Neural progenitor cell (in vitro differentiated cells): Measurements from ENCODE around the gene MN1. TPM values are rescaled to one million over a fixed set of nuclear protein-coding genes. Genes with fewer than 3 reads are reported as not detected.

Experiments used
- DNase-seq: peaks from one replicate; pipeline ENCODE4 v3.0.0-alpha.2; 2016; ENCODE audit warnings: low spot score
- H2AFZ ChIP-seq: fragments of 200-600 bp; sonication (generic); replicated peaks from 2 replicates; pipeline ENCODE4 v1.6.1; 2016; ENCODE audit warnings: antibody characterized with exemption
- H3F3A ChIP-seq: fragments of 200-600 bp; sonication (generic); 2 replicates; pipeline ENCODE4 v1.6.1; 2016; ENCODE audit warnings: antibody characterized with exemption, low read depth
- H3K27ac ChIP-seq: fragments of 200-600 bp; sonication (generic); 2 replicates; pipeline ENCODE4 v1.5.1; 2016; ENCODE audit warnings: mild to moderate bottlenecking
- H3K27me3 ChIP-seq: fragments of 200-600 bp; sonication (generic); 2 replicates; pipeline ENCODE4 v1.6.1; 2016; ENCODE audit warnings: mild to moderate bottlenecking, moderate library complexity
- H3K36me3 ChIP-seq: fragments of 200-600 bp; sonication (generic); 2 replicates; pipeline ENCODE4 v1.5.1; 2016
- H3K4me1 ChIP-seq: fragments of 200-600 bp; sonication (generic); 2 replicates; pipeline ENCODE4 v1.6.1; 2016; ENCODE audit warnings: mixed run types
- H3K4me2 ChIP-seq: fragments of 200-600 bp; sonication (generic); 2 replicates; pipeline ENCODE4 v1.6.1; 2016
- H3K4me3 ChIP-seq: fragments of 200-600 bp; sonication (generic); 2 replicates; pipeline ENCODE4 v1.5.1; 2016
- H3K79me2 ChIP-seq: fragments of 200-600 bp; sonication (generic); 2 replicates; pipeline ENCODE4 v1.6.1; 2016; ENCODE audit warnings: low read depth
- H3K9ac ChIP-seq: fragments of 200-600 bp; sonication (generic); 2 replicates; pipeline ENCODE4 v1.6.1; 2016
- H3K9me3 ChIP-seq: fragments of 200-600 bp; sonication (generic); 2 replicates; pipeline ENCODE4 v1.5.1; 2016; ENCODE audit warnings: low read depth
- H4K20me1 ChIP-seq: fragments of 200-600 bp; sonication (generic); 2 replicates; pipeline ENCODE4 v1.6.1; 2016; ENCODE audit warnings: low read depth
- H3K27ac Mint-ChIP-seq: 3 replicates; pipeline ENCODE4 v1.8.0; 2021; ENCODE audit warnings: mixed read lengths
- H3K27me3 Mint-ChIP-seq: 2 replicates; pipeline ENCODE4 v1.8.0; 2022; ENCODE audit warnings: low read depth, mild to moderate bottlenecking, inconsistent platforms, moderate library complexity, mixed read lengths; ENCODE audit not compliant: insufficient read depth
- H3K36me3 Mint-ChIP-seq: 3 replicates; pipeline ENCODE4 v1.8.0; 2021; ENCODE audit warnings: mixed read lengths
- H3K4me1 Mint-ChIP-seq: 3 replicates; pipeline ENCODE4 v1.8.0; 2021; ENCODE audit warnings: mixed read lengths
- H3K4me3 Mint-ChIP-seq: 3 replicates; pipeline ENCODE4 v1.8.0; 2021; ENCODE audit warnings: mild to moderate bottlenecking, moderate library complexity, mixed read lengths
- H3K9me3 Mint-ChIP-seq: 3 replicates; pipeline ENCODE4 v1.8.0; 2020; ENCODE audit warnings: mixed read lengths
- EZH2 ChIP-seq: fragments of 200-600 bp; sonication (generic); IDR thresholded peaks from 2 replicates; pipeline ENCODE4 v1.6.1; 2017; ENCODE audit warnings: antibody characterized with exemption, mild to moderate bottlenecking, moderate library complexity
- EZH2phosphoT487 ChIP-seq: fragments of 200-600 bp; sonication (generic); IDR thresholded peaks from 2 replicates; pipeline ENCODE4 v1.6.1; 2017; ENCODE audit warnings: antibody characterized with exemption
- total RNA-seq: library from RNA; depleted of rRNA; stranded (reverse); fragments of >200 nt; gene quantifications from 2 replicates; pipeline ENCODE4 v1.2.3, GENCODE V29; 2015; ENCODE audit warnings: low replicate concordance
- TF ChIP-seq, protein P1 (sequence below): fragments of 200-600 bp; sonication (generic); IDR thresholded peaks from 2 replicates; pipeline ENCODE4 v1.5.1; 2017; ENCODE audit warnings: antibody characterized with exemption, mild to moderate bottlenecking

The MN1 gene
- total RNA-seq, 1 donor from 2014 or later: 13.3 TPM

GRCh38 chr22:27844656-27845591, 43.4 kb upstream of the MN1 start:
- Mint-ChIP-seq H3K36me3 (peaks cover 11% of the 10 kb centered on the region), H3K9me3 (no peaks in the 10 kb centered on the region), H3K4me3 (no peak overlapping the region), H3K4me1 (peaks cover 74% of the 10 kb centered on the region), H3K27ac (peak overlapping the region; percentile 93), H3K27me3 (peaks cover 6% of the 10 kb centered on the region)
- Histone ChIP-seq H3K27ac (no peak overlapping the region), H3K4me2 (no peak overlapping the region), H4K20me1 (peaks cover 6% of the 10 kb centered on the region), H3K9ac (no peak overlapping the region), H3K4me1 (peaks cover 10% of the 10 kb centered on the region), H3K9me3 (no peaks in the 10 kb centered on the region), H3K79me2 (no peaks in the 10 kb centered on the region), H3K4me3 (no peak overlapping the region), H3F3A (peaks cover 6% of the 10 kb centered on the region), H3K27me3 (no peaks in the 10 kb centered on the region), H2AFZ (no peak overlapping the region), H3K36me3 (no peaks in the 10 kb centered on the region)
- no peak for DNase-seq
- TF ChIP-seq EZH2 (no peak), EZH2phosphoT487 (no peak)
- TF ChIP-seq, protein P1, sequence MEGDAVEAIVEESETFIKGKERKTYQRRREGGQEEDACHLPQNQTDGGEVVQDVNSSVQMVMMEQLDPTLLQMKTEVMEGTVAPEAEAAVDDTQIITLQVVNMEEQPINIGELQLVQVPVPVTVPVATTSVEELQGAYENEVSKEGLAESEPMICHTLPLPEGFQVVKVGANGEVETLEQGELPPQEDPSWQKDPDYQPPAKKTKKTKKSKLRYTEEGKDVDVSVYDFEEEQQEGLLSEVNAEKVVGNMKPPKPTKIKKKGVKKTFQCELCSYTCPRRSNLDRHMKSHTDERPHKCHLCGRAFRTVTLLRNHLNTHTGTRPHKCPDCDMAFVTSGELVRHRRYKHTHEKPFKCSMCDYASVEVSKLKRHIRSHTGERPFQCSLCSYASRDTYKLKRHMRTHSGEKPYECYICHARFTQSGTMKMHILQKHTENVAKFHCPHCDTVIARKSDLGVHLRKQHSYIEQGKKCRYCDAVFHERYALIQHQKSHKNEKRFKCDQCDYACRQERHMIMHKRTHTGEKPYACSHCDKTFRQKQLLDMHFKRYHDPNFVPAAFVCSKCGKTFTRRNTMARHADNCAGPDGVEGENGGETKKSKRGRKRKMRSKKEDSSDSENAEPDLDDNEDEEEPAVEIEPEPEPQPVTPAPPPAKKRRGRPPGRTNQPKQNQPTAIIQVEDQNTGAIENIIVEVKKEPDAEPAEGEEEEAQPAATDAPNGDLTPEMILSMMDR: no peak

DNA sequence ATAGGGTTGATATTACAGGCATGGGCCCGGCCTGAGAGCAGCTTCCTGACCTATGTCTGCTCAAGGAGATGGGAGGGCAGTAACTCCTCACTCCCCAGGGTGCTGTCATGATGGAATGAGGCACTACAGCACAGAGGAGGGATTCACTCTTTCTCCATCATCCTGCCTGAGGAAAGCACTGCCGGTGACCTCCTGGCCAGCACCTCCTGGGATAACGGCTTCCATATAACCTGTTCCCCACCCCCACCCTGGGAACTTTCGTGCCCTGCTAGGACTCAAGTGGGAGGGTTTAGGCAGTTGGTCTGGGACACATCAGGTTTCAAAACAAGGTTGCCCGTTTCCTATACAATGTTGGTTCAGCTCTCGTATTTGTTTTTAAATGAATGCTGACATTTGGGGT, 42.7 kb upstream of the MN1 start:
- H4K20me1 ChIP-seq: no peaks in the 10 kb centered on the region
- no peak for DNase-seq
- TF ChIP-seq EZH2: no peak
- TF ChIP-seq EZH2phosphoT487: no peak
- TF ChIP-seq, protein P1: no peak
- H3K9me3 ChIP-seq: no peaks in the 10 kb centered on the region
- H3K9ac ChIP-seq: no peak overlapping the region
- H3K9me3 Mint-ChIP-seq: no peaks in the 10 kb centered on the region
- no peaks in the 10 kb centered on the region for H3F3A ChIP-seq
- no peaks in the 10 kb centered on the region for H3K79me2 ChIP-seq
- peaks cover 7% of the 10 kb centered on the region for H3K27me3 Mint-ChIP-seq
- H3K4me3 Mint-ChIP-seq: no peak overlapping the region
- H3K27ac Mint-ChIP-seq: no peak overlapping the region
- H3K36me3 ChIP-seq: no peaks in the 10 kb centered on the region
- H3K27ac ChIP-seq: no peak overlapping the region
- no peaks in the 10 kb centered on the region for H3K27me3 ChIP-seq
- peaks cover 71% of the 10 kb centered on the region for H3K4me1 Mint-ChIP-seq
- H3K4me3 ChIP-seq: no peak overlapping the region
- H3K36me3 Mint-ChIP-seq: peaks cover 9% of the 10 kb centered on the region
- no peak overlapping the region for H2AFZ ChIP-seq
- H3K4me1 ChIP-seq: peaks cover 4% of the 10 kb centered on the region
- no peak overlapping the region for H3K4me2 ChIP-seq

DNA sequence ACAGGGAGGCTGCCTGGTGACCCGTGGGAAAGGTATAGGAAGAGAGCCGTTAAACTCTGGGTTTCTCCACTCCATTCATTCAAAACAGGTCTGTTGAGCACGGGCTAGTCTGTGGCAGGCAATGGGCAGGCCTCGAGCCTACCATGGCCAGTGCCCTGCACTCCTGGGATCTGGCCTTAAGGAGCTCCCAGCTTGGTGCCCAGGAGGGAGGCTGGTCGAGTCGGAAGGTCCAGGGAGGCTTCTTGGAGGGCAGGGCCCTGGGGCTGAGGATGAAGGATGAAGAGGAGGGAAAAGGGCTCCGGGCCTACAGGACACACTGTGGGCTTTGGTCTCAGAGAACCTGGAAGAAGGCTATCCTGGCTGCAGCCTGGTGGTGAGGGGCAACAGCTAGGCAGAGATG, 41.9 kb upstream of the MN1 start:
- no peak for DNase-seq
- Histone ChIP-seq H3K9me3 (no peaks in the 10 kb centered on the region), H3K4me2 (no peak overlapping the region), H3K9ac (no peak overlapping the region), H3K4me3 (no peak overlapping the region), H3K79me2 (no peaks in the 10 kb centered on the region), H2AFZ (no peak overlapping the region), H3F3A (no peaks in the 10 kb centered on the region), H3K4me1 (peaks cover 4% of the 10 kb centered on the region), H4K20me1 (no peaks in the 10 kb centered on the region), H3K36me3 (no peaks in the 10 kb centered on the region), H3K27ac (no peak overlapping the region), H3K27me3 (no peaks in the 10 kb centered on the region)
- no peak for TF ChIP-seq EZH2
- TF ChIP-seq, protein P1: no peak
- TF ChIP-seq EZH2phosphoT487: no peak
- peak overlapping the region; percentile 30 for H3K27ac Mint-ChIP-seq
- H3K27me3 Mint-ChIP-seq: peaks cover 10% of the 10 kb centered on the region
- H3K4me1 Mint-ChIP-seq: peaks cover 65% of the 10 kb centered on the region
- no peak overlapping the region for H3K4me3 Mint-ChIP-seq
- H3K9me3 Mint-ChIP-seq: peaks cover 2% of the 10 kb centered on the region
- peaks cover 7% of the 10 kb centered on the region for H3K36me3 Mint-ChIP-seq
